Measurements from ENCODE around the gene TSFM. TPM values are rescaled to one million over a fixed set of nuclear protein-coding genes. Genes with fewer than 3 reads are reported as not detected.

TSFM gene
- total RNA-seq: 10 to 100 TPM; 19.6 to 35.4 (median 29.1) TPM

- peak within 1 kb of the TSS; percentile 93 for H3K4me3 ChIP-seq
- peaks cover 23% of the 10 kb centered on the region for H3K4me1 ChIP-seq
- H3K36me3 ChIP-seq: peaks cover 28% of the 10 kb centered on the region
- peak within 1 kb of the TSS; percentile 85 for H3K27ac ChIP-seq
- no peaks in the 10 kb centered on the region for H3K27me3 ChIP-seq
- TF ChIP-seq POLR2AphosphoS5 (IDR thresholded peaks at IDR 0.05): peak; percentile 74 to 99 (median 89)
- peak; percentile 81 to 98 for TF ChIP-seq CTCF (IDR thresholded peaks at IDR 0.05)
- no peak for TF ChIP-seq EP300 (IDR thresholded peaks at IDR 0.05)
- peak in 1 of 2 donors; percentile 51 for TF ChIP-seq POLR2A (IDR thresholded peaks at IDR 0.05)
- no peaks in the 10 kb centered on the region for H3K9me3 ChIP-seq
- WGBS: under 1% methylated on average over 45 of the region's 45 CpGs
- peak; percentile 98 to 99 for DNase-seq (ENCODE audit: low spot score in 2 of 2)
Measured at GRCh38 chr12:57782608-57783465, at the start of gene TSFM. TSFM (plus strand) TSS chr12:57782787; CDS start chr12:57782802, 15 bp downstream.

GRCh38 chr12:57733928-57734327 lies 48.7 kb upstream of the TSFM start:
- H3K4me1 ChIP-seq: peaks cover 34% of the 10 kb centered on the region
- TF ChIP-seq POLR2AphosphoS5 (IDR thresholded peaks at IDR 0.05) (no peak), POLR2A (IDR thresholded peaks at IDR 0.05) (no peak), CTCF (IDR thresholded peaks at IDR 0.05) (no peak), EP300 (IDR thresholded peaks at IDR 0.05) (no peak)
- peak in 1 of 2 donors; percentile 50 for DNase-seq (ENCODE audit: low spot score in 2 of 2)
- WGBS: 87% methylated on average over 6 of the region's 6 CpGs
- H3K9me3 ChIP-seq: no peaks in the 10 kb centered on the region
- H3K27me3 ChIP-seq: peaks cover 52% of the 10 kb centered on the region
- H3K4me3 ChIP-seq: no peak overlapping the region
- no peak overlapping the region for H3K27ac ChIP-seq
- no peaks in the 10 kb centered on the region for H3K36me3 ChIP-seq

- H3K27me3 ChIP-seq: peaks cover 59% of the 10 kb centered on the region
- H3K4me3 ChIP-seq: no peak overlapping the region
- whole genome bisulfite sequencing: 70% methylated on average over 4 of the region's 4 CpGs
- peaks cover 37% of the 10 kb centered on the region for H3K4me1 ChIP-seq
- no peak overlapping the region for H3K27ac ChIP-seq
- TF ChIP-seq CTCF (IDR thresholded peaks at IDR 0.05) (no peak), EP300 (IDR thresholded peaks at IDR 0.05) (no peak), POLR2A (IDR thresholded peaks at IDR 0.05) (no peak), POLR2AphosphoS5 (IDR thresholded peaks at IDR 0.05) (no peak)
- H3K36me3 ChIP-seq: no peaks in the 10 kb centered on the region
- DNase-seq (ENCODE audit: low spot score in 2 of 2): peak in 1 of 2 donors; percentile 19
- H3K9me3 ChIP-seq: no peaks in the 10 kb centered on the region
Measured at GRCh38 chr12:57734591-57734990, 48.0 kb upstream of the TSFM start.

GRCh38 chr12:57735198-57735855 lies 47.3 kb upstream of the TSFM start:
- Histone ChIP-seq H3K27me3 (peaks cover 66% of the 10 kb centered on the region), H3K4me3 (no peak overlapping the region), H3K27ac (no peak overlapping the region)

More at GRCh38 chr12:57735198-57735855, 47.3 kb upstream of the TSFM start:
- no peaks in the 10 kb centered on the region for H3K36me3 ChIP-seq
- 46% methylated on average over 5 of the region's 8 CpGs for WGBS
- TF ChIP-seq POLR2AphosphoS5 (IDR thresholded peaks at IDR 0.05) (no peak), EP300 (IDR thresholded peaks at IDR 0.05) (no peak), CTCF (IDR thresholded peaks at IDR 0.05) (no peak), POLR2A (IDR thresholded peaks at IDR 0.05) (no peak)
- H3K4me1 ChIP-seq: peaks cover 37% of the 10 kb centered on the region
- DNase-seq (ENCODE audit: low spot score in 2 of 2): peak in 1 of 2 donors; percentile 57
- H3K9me3 ChIP-seq: no peaks in the 10 kb centered on the region

All from suprapubic skin (tissue), 4 donors.